ENCODE measurements around the gene ZSWIM4.

DNA sequence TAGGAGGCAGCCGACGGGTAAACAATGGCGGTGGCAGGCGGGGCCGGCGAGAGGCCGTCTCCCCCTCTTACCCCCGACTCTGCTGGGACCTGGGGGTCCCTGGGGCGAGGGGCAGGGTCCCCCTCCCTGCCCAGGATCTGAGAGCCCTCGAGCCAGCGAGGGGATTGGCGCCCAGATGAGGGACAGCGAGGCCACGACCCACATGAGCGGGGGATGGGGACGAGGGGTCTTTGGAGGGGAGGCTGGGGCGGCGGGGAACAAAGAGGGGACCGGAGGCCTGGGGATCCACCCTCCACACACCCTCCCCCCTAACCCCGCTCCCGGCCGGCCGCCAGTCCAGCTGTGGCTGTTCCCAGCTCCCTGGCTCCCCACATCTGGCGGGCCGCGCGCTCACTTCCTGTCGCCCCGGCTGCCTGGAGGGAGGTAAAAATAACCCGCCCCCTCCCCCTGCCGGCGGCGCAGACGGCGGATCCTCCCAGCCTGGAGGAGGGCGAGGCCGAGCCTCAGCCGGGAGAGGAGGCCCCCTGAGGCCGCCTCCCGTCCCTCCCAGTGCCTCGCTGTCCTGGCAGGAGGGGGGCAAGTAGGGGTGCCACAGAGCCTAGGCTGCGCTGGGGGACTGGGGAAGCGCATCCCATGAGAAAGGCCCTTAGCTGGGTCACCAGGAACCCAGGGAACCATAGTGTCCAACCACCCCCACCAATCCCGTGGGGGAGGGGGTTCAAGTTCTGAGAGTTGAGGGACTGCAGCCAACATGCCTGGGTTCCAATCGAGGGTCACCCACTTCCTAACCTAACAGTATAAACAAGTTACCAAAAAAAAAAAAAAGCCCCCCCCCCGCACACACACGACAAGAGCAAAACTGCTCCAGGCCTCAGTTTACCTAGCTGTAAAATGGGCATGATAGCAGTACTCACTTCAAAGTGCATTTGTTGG lies 52.4 kb downstream of the ZSWIM4 start:
- TF ChIP-seq GATA2 (IDR thresholded peaks at IDR 0.05; ENCODE audit: low read depth, low read length): no peak
- no peak for TF ChIP-seq GATA3 (IDR thresholded peaks at IDR 0.05; ENCODE audit: low read depth, low read length)
